ENCODE measurements around the gene TMEM87B. TPM values are rescaled to one million over a fixed set of nuclear protein-coding genes. Genes with fewer than 3 reads are reported as not detected.

TMEM87B gene
- total RNA-seq, 1 experiment from 2014 or later, result 14.8 TPM

GRCh38 chr2:112046231-112046630, 8.8 kb upstream of the TMEM87B start:
- ChIA-PET CTCF (interaction anchor here (1.0 kb wide), 1 partner anchor 149 kb away, joined by 4 read pairs; no protein-coding TSS in a partner anchor), POLR2A (no interaction called here), RAD21 (ENCODE audit: low non-redundant PET in 1 of 2, low total read pairs in 2 of 2, uncharacterized antibody in 2 of 2, unreplicated experiment in 2 of 2) (no interaction called here)
- no peak overlapping the region for H3K9ac ChIP-seq (ENCODE audit: low read length)
- no peaks in the 10 kb centered on the region for H3K36me3 ChIP-seq (ENCODE audit: control insufficient read depth in 1 of 2, insufficient read depth in 2 of 2, low read length in 2 of 2)
- BruUV-seq (replicated peaks), result no TSS peak
- H3K9me3 ChIP-seq (ENCODE audit: control insufficient read depth in 1 of 2, insufficient read depth in 1 of 2, low read depth in 1 of 2, low read length in 2 of 2), result no peaks in the 10 kb centered on the region
- H4K20me1 ChIP-seq (ENCODE audit: insufficient read depth), result no peaks in the 10 kb centered on the region
- H3K9me2 ChIP-seq (ENCODE audit: insufficient read depth), result no peaks in the 10 kb centered on the region
- TF ChIP-seq POLR2AphosphoS5 (IDR thresholded peaks at IDR 0.05; ENCODE audit: low read depth, low read length) (no peak), SP1 (IDR thresholded peaks at IDR 0.05; ENCODE audit: low read depth) (no peak), EZH2phosphoT487 (IDR thresholded peaks at IDR 0.05; ENCODE audit: borderline replicate concordance) (no peak), YY1 (IDR thresholded peaks at IDR 0.05; ENCODE audit: extremely low read depth, insufficient replicate concordance, low read depth, low read length) (no peak), RAD21 (IDR thresholded peaks at IDR 0.05; ENCODE audit: low read depth) (no peak), MAX (IDR thresholded peaks at IDR 0.05) (no peak)
- intact Hi-C loops (cut with micrococcal nuclease), result no loop called here
- H3K27me3 ChIP-seq (ENCODE audit: insufficient read depth, low read length), result no peaks in the 10 kb centered on the region
- H3K4me1 ChIP-seq (ENCODE audit: control insufficient read depth in 1 of 2, insufficient read depth in 2 of 2, low read length in 2 of 2), result no peaks in the 10 kb centered on the region
- no peak overlapping the region for H3K27ac ChIP-seq (ENCODE audit: low read depth, low read length)
- H3K79me2 ChIP-seq (ENCODE audit: insufficient read depth, low read length), result no peaks in the 10 kb centered on the region
- DNase-seq (ENCODE audit: low read depth, low spot score), result no peak
- no peak overlapping the region for H2AFZ ChIP-seq (ENCODE audit: low read depth, low read length, poor library complexity, severe bottlenecking)
- no peak overlapping the region for H3K4me3 ChIP-seq (replicated peaks in 1 of 2; ENCODE audit: low read depth in 1 of 2, low read length in 2 of 2)
- no peak overlapping the region for H3K4me2 ChIP-seq (ENCODE audit: low read length)
- no peak for ATAC-seq

- no peaks in the 10 kb centered on the region for H3K9me3 ChIP-seq (ENCODE audit: control insufficient read depth in 1 of 2, insufficient read depth in 1 of 2, low read depth in 1 of 2, low read length in 2 of 2)
- no peak overlapping the region for H3K27ac ChIP-seq (ENCODE audit: low read depth, low read length)
- ChIA-PET POLR2A (no interaction called here), RAD21 (ENCODE audit: low non-redundant PET in 1 of 2, low total read pairs in 2 of 2, uncharacterized antibody in 2 of 2, unreplicated experiment in 2 of 2) (no interaction called here), CTCF (interaction anchor here (0.6 to 1.0 kb wide), 2 partner anchors 150 to 160 kb away, joined by 3 to 4 read pairs; no protein-coding TSS in a partner anchor)
- no peak overlapping the region for H3K4me3 ChIP-seq (replicated peaks in 1 of 2; ENCODE audit: low read depth in 1 of 2, low read length in 2 of 2)
- intact Hi-C loops (cut with micrococcal nuclease), result loop anchor here (1.0 kb wide), 1 partner anchor 160 kb away; no protein-coding TSS in a partner anchor
- H3K4me2 ChIP-seq (ENCODE audit: low read length), result no peak overlapping the region
- H3K27me3 ChIP-seq (ENCODE audit: insufficient read depth, low read length), result no peaks in the 10 kb centered on the region
- no peaks in the 10 kb centered on the region for H3K36me3 ChIP-seq (ENCODE audit: control insufficient read depth in 1 of 2, insufficient read depth in 2 of 2, low read length in 2 of 2)
- H3K79me2 ChIP-seq (ENCODE audit: insufficient read depth, low read length), result no peaks in the 10 kb centered on the region
- H3K4me1 ChIP-seq (ENCODE audit: control insufficient read depth in 1 of 2, insufficient read depth in 2 of 2, low read length in 2 of 2), result no peaks in the 10 kb centered on the region
- no peak overlapping the region for H3K9ac ChIP-seq (ENCODE audit: low read length)
- DNase-seq (ENCODE audit: low read depth, low spot score) (no peak), ATAC-seq (no peak)
- H4K20me1 ChIP-seq (ENCODE audit: insufficient read depth), result no peaks in the 10 kb centered on the region
- TF ChIP-seq EGR1 (IDR thresholded peaks at IDR 0.05; ENCODE audit: low read depth), result no peak
- TF ChIP-seq CEBPB (IDR thresholded peaks at IDR 0.05; ENCODE audit: low read depth), result no peak
- no peak for TF ChIP-seq POLR2AphosphoS5 (IDR thresholded peaks at IDR 0.05; ENCODE audit: low read depth, low read length)
- TF ChIP-seq ELF1 (IDR thresholded peaks at IDR 0.05; ENCODE audit: borderline replicate concordance, low read depth), result no peak
- TF ChIP-seq SP1 (IDR thresholded peaks at IDR 0.05; ENCODE audit: low read depth), result no peak
- TF ChIP-seq ZNF274 (IDR thresholded peaks at IDR 0.05; ENCODE audit: low read depth, low read length), result no peak
- no peak for TF ChIP-seq SIN3A (IDR thresholded peaks at IDR 0.05; ENCODE audit: low read depth)
- no peak for TF ChIP-seq MAX (IDR thresholded peaks at IDR 0.05)
- no peak for TF ChIP-seq EZH2phosphoT487 (IDR thresholded peaks at IDR 0.05; ENCODE audit: borderline replicate concordance)
- no peaks in the 10 kb centered on the region for H3K9me2 ChIP-seq (ENCODE audit: insufficient read depth)
- no TSS peak for BruUV-seq (replicated peaks)
- no peak overlapping the region for H2AFZ ChIP-seq (ENCODE audit: low read depth, low read length, poor library complexity, severe bottlenecking)
Observed at GRCh38 chr2:112047537-112048235, 7.4 kb upstream of the TMEM87B start.

Data from HCT116 (cell line).